HTR-8/SVneo (cell line): ENCODE results near the gene CMIP.

Experiments used
- DNase-seq: peaks from one replicate; pipeline ENCODE4 v3.0.0; 2011; ENCODE audit warnings: low spot score, mixed read lengths; ENCODE audit not compliant: insufficient read length
- FAIRE-seq: peaks from 2 replicates; lab custom pipeline; 2011; peaks lifted over from hg19 to GRCh38; lab: Jason Lieb, UNC

CMIP gene

DNA sequence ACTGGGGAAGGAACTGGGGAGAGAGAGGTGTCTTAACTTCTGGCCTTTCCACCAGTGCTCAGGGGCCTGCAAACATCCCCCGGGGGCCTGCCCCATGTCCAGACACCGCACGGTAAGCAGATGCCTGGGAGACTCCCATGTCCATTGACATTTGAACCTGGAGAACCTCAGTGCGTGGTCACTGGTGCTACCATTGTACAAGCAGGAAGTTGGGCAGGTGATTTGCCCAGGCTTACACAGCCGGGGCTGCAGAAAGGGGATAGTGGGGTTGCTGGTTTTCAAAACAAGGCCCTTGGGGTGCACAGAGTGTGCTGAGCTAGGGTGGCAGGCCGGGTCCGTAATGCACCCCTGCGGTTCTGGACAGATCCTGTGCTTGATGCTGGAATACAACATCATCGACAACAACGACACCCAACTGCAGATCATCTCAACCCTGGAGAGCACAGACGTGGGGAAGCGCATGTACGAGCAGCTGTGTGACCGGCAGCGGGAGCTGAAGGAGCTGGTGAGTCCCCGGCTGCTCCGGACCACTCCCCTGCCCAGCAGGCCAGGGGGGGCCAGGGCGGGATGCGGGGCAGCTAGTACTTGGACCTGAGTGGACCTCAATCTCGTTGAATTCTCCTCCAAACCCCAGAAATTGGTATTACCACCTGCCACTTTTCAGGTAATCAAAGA, 256.8 kb downstream of the CMIP start:
- FAIRE-seq, result no peak
- no peak for DNase-seq

DNA sequence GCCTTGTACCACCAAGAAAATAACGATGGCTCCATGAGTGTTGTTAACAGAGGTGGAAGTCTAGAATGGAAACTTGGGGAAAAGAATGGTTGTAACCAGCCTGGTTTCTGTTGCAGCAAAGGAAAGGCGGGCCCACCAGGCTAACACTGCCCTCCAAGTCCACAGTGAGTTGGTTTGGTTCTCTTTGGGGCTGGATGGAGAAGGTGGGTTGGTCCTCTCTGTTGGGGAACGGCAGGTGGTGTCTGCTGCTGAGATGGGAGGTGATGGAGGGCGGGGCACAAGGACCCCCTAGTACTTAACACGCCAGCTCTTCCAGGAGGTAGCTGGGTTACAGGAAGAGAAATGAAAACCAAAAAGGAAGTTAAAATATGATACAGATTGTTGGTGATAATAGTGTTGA, 257.9 kb downstream of the CMIP start:
- DNase-seq, result no peak
- no peak for FAIRE-seq

DNA sequence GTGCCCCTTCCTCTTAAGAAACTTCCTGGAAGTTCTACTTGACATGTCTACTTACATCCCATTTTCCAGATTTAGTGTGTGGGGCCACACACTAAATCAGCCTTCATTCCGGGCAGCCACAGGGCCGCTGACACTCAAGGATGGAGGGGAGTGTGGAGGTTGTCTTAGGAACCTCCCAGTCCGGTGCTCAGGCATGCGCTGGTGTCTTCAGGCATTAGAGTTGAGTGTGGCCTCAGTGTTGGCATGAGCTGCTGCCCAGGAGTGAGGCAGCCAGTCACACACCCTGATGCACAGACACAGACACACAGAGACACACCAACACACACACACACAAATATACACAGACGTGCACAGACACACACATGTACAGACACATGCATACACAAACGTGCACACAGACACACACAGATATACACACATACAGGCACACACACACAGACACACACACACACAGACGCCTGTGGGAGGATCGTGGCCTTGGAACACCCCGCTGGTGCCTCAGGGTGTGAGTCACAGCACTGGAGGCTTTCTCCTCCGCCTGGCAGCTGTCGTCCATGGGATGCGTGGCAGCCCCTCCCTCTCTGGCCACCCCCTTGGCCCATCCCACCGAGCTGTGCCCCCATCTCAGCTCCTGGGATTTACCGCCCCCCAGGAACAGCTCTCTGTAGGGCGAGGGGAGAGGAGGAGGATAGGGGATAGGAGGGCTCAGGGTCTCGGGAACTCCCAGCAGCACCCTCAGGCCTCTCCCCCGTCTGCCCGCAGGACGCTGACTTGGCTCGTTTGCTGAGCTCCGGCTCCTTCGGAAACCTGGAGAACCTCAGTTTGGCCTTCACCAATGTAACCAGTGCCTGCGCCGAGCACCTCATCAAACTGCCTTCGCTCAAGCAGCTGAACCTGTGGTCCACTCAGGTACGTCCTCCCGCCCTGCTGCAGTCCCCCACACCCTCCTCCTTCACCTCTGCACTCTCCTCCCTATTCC, 258.9 kb downstream of the CMIP start:
- FAIRE-seq (peak; percentile 99), DNase-seq (peak; percentile 66)

DNA sequence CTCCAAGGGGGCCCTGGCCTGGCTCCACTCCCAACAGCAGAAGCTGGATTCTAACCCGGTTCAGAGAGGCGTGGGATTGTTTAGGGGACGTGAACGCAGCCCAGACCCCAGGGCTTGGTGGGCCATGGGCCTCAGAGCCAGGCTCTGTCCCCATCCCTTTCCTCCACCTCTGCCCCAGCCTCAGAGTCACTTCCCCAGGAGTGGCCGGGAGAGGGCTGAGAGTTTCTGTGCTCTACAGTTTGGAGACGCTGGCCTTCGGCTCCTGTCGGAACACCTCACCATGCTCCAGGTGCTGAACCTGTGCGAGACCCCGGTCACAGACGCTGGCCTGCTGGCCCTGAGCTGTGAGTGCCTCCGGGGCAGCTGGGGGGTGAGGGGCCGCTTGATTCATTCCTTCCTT, 260.7 kb downstream of the CMIP start:
- FAIRE-seq (no peak), DNase-seq (no peak)

DNA sequence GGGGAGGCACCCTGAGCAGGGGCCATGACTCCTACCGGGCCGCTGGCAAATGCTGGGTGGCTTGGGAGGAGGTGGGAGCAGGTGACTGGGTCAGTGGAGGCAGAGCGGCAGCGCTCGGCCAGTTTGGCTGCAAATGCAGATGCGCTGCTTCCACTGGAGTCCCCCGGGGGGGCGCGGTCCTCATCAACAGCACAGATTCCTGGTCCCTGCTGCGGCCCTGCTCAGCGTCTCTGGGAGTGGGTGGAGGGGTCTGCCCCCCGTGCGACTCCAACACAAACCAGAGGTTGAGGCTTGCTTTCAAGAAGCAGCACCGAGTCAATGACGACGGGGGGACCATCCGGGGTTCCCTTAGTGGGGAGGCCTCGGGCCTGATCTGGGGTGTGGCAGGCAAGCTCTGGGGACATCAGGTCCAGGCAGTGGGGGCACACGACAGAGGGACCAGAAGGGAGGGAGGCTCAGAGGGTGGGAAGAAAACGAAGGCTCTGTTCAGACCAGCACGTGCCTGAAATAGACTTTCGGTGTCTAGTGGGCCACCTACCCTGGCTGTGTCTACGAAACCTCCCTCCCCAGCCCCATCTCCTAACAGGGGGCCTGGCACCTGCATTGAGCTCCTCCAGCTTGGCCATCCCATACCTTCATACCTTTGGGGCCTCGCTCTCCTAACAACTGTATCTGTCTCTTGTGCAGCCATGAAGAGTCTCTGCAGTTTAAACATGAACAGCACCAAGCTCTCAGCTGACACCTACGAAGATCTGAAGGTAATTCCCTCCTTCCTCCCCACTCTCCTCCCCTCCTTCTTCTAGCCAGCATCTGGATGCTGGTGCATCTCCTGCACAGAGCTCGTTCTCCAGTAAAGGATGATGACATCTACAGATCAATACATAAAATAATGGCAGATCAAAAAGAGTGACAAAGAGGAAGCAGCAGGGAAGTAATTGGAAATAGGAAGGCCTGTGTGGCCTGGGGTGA, 262.0 kb downstream of the CMIP start:
- FAIRE-seq (no peak), DNase-seq (no peak)

DNA sequence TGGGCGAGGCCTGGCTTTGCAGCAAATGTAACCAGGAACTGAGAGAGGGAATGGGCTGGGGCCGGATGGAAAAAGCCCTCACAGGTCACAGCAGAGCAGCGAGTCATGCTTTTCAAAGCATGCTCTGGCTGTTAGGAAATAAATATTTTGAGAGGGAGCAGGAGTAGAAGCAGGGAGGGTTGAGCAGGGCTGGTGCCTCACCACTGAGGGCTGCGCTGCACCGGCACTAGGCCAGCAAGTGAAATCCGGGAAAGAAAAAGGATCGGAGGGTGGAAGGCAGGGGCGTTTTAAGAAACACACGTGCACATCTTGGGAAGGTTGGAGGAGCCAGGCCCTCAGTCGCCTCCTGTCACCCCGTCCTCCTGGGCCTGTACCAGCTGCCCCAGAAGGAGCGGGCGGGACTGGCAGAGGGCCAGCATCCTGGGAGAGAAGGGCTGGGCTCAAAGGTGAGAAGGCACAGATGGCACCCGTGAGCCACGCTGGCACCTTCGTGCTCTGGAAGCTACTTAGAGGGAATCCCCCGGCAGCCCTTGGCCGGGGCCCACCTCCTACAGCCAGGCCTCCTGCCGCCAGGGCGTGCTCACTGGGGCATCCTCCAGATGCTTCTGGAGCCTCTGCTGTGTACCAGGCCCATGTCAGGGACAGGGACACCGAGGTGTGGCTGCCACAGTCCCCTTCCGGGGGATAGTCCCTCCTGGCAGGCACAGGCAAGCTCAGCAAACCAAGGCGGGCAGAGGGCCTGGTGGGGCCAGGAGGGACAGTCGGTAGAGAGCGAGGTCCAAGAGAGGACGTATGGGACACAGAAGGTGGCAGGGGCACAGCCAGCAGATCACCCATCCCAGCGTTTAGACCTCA, 263.0 kb downstream of the CMIP start:
- no peak for FAIRE-seq
- DNase-seq, result no peak

DNA sequence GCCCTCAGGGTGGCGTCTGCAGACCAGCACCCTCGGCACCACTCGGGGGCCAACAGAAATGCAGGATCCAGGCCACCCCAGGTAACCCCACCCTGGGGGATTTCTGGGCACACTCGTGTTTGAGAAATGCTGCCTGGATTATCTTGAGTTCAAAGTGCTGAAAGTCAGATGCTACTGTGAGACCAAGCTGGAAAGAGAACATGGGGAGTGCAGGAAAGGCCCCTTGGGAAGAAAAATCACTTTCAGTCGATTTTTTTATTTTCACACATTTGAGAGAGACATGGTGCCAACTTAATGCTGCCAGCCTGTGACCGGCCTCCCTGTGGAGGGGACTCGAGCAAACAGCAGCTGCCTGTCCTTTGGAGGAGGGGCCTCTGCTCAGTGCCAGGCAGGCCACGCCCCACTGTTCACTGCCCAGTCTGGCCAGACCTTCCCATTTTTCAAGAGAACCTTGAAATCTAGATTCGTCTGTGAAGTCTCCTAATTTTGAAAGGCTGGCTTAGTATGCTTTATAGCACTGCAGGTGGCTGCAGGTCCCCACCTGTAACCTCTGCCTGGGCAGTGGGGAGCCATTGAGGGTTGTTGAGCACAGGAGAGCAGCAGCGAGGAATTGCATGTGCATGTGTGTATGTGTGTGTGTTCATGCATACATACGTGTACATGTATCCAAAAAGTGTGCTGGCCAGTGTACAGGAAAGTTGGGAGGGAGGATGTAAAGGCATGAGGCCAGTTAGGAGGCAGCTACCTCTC, 263.8 kb downstream of the CMIP start:
- DNase-seq (no peak), FAIRE-seq (peak; percentile 54)

DNA sequence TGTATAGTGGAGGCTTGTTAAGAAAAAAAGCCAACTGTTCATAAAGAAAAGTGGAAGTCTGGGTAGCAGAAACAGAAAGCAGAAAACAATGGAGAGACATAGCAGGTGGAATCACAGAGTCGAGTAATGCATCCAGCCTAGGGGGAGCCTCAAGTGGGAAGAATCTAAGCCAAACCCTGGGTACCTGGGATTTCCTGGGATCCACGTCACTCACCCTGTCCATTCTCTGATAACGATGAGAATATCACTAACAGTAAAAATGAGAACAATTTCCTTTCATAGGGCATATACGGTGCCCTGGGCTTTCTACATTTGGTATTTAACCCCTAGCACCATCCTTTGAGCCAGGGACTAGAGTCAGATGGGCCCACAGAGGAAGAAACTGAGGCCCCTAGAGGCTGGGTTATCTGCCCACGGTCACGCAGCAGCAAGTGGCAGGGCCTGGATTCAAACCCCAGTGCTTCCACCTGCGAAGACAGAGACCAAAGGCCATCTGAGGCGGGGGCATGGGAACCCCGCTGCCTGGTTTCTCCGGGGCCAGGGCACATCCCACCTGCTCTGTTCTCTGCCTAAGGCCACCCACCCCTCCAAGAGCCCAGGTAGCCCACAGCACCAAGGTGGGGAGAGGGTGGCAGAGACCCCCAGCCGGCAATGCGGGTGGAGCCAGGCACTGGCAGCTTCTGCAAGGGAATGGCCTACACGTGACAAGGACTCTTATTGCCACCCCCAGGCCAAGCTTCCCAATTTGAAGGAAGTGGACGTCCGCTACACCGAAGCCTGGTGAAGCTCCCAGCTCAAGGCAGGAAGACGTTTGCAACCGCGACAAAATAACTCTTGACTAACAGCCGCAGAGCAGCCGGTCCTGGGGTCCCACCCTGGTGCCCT, 264.6 kb downstream of the CMIP start:
- DNase-seq, result no peak
- FAIRE-seq, result no peak

DNA sequence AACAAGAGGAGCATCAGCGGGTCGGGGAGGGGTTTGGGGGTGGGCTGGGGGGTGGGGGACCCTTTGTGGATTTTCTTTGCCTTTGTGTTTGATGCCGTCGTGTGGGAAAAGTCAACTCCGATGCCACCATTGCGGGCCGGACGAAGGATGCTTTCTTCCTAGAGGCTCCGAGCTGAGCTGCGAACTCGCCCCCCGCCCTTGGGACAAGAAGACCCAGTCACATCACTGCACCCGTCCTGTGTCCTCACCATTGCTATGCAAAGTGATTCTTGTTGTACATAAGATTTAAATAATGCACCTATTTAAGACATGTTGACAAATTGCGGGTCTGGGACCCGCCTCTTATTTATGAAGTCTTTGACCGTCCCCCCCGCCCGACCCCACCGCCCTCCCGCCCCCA, 265.4 kb downstream of the CMIP start:
- no peak for FAIRE-seq
- no peak for DNase-seq

DNA sequence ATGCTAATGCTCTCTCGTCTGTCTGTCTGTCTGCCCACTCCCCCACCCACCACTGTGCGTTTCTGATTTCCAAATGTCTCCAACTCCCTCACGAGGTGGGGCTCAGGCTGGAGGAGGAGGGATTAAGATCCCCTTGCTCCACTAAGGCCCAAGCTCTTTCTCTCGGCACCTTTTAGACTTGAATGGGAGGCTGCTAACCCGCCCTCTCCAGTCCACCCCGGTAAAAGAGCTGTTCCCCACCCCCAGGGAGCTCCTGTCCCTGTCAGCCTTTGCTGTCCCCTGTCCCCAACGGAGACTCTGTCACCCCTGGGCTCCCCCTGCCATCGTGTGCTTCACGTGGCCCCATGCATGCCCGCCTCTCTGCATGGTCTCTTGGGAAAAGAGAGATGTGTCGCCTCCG, 266.0 kb downstream of the CMIP start:
- DNase-seq (no peak), FAIRE-seq (no peak)

DNA sequence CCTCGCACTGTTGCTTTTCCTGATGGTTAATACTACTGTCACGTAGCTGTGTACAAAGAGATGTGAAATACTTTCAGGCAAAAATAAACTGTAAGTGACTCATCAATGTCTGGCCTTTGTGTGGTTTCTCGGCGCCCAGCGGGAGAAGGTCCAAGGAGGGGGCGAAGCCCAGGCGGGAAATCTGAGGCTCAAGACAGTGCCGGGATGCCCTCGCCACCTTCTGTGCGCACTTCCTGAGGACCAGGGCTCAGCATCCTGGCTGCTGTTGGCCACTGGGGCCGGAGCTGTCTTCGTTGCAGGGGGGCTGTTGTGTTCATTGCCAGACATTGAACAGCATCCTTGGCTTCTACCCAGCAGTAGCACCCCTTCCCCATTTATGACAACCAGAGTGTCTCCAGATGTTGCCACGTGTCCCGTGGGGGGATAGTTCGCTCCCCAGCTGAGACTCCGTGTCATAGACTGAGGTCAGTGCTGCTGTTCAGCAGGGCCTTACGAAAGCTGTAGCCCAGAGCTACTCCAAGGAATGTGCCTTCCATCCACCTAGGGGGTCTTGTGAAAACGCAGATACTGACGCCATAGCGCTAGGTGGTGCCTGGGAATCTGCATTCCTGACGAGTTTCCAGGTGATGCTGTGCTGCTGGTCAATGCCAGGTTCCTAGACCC, 267.2 kb downstream of the CMIP start:
- DNase-seq, result peak; percentile 95
- peak; percentile 83 for FAIRE-seq

DNA sequence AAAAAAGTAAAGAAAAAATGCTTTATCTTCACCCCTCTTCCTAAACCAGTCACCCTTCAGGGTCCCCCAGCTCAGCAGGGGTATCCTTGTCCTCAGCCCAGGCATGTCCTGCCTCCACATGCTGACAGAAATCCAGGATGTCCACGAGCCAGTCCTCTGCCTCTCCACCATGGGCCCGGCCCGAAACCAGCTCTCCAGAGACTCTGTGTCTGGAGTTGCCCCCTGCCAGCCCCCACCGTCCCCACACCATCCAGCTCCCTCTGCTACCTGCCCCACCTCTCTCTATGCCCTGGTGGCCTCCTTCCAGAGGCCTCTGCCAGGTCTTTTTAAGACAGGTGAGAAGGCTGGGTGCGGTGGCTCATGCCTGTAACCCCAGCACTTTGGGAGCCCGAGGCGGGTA, 268.1 kb downstream of the CMIP start:
- FAIRE-seq (no peak), DNase-seq (no peak)

DNA sequence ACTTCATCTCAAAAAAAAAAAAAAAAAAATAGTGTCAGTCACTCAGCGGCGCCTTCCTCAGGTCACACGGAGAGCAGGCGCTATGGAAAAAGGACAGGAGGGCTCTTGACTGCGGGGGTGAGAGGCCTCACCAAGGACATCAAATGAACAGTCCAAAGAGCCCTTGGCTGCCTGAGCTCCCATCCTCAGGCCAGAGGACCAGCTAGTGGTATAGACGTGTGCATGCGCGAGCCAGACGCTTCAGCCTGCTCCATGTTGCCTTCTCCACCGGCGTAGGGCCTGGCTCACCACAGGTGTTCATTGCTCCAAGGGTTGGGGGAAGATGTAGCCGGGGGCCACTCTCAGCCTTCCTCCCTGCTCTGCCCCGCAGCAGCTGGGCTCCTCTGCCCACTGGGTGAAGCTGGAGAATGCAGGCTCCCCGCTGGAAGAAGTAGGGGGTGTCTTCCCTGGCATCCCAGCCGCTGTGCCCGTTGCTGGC, 268.7 kb downstream of the CMIP start:
- FAIRE-seq, result no peak
- DNase-seq, result no peak

DNA sequence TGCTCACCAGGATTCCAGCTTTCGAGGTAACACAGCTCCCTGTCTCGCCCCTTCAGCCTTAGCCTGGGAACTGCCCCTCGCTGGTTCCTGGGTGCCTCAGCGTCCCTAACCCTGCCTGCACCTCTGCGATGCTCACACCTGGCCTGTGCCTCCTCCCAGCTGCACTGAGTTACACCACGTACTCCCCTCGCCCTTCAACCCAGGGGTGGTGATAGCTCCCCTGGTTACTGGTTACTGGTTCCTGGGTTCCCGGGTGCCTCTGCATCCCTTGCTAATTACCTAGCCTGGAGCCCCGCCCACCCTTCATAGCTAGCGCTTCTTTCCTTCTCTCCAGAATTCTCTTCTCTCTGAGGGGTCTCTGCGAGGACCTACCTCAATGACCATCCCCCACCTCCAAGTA, 269.2 kb downstream of the CMIP start:
- DNase-seq, result no peak
- no peak for FAIRE-seq

DNA sequence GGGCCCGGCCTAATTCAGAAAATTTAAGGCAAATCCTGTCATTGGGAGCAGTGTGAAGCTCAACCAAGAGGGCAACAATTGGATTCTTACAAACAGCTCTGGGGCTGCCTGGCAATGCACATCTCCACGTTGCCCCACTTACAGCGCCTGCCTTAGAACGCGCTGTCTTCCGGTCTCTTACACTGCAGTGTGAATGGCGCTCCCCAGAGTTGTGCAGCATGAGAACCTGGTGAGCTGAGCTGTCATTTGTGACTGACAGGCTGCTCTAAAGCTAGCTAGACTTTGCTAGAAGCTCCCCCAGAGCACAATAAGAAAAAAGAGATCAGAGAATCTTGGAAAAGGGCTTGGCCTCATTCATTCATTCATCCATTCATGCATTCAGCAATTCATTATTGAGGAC, 270.0 kb downstream of the CMIP start:
- FAIRE-seq, result no peak
- DNase-seq, result no peak

DNA sequence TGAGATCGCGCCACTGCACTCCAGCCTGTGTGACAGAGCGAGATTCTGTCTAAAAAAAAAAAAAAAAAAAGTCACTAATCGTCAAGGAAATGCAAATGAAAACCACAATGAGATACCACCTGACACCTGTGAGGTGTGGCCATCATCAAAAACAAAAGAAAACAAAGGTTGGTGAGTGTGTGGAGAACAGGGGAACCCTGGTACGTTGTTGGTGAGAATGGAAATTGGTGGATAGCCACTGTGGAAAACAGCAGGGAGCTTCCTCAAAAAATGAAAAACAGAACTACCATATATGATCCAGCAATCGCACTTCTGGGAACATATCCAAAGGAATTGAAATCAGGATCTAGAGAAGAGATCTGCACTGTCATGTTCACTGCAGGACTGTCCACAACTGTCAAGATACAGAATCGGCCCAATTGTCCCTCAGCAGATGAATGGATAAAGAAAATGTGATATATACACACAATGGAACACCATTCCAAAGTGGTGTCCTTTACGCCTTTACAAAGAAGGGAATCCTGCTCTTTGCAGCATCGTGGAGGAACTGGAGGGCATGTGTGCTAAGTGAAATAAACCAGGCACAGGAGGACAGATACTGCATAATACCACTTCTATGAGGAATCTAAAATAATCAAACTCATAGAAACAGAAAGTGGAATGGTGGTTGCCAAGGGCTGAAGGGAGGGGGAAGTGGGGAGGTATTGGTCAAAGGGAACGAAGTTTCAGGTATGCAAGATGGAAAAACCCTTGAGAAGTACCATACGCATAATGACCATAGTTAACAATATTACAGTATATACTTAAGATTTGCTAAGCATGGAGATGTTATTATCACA, 271.0 kb downstream of the CMIP start:
- DNase-seq, result no peak
- FAIRE-seq, result no peak
